Epithelial cell of esophagus (primary cell): Measurements from ENCODE around the gene CLIP3.
A peak's percentile ranks its signal among the peaks of the same experiment; 100 is the strongest.
"Not testable (repeated sequence)": the region's sequence is repeated elsewhere in the genome, so short reads cannot be mapped to it uniquely, and the experiment has no call there.

Experiments used
- DNase-seq: peaks from one replicate; pipeline ENCODE4 v3.0.0; 2010; ENCODE audit warnings: low read depth
- H3K4me3 ChIP-seq: 2 replicates; pipeline ENCODE4 v1.5.1; 2011; ENCODE audit warnings: mild to moderate bottlenecking, low read length, control low read depth
- CTCF ChIP-seq: IDR thresholded peaks from 2 replicates; pipeline ENCODE4 v1.5.1; 2011; ENCODE audit warnings: low read depth, mild to moderate bottlenecking, low read length, control low read depth, inconsistent platforms; ENCODE audit not compliant: insufficient read depth; ENCODE audit errors: missing control alignments

Gene CLIP3

GRCh38 chr19:36032251-36033104 lies at the start of gene CLIP3:
Gene CLIP3, minus strand, starts transcription at chr19:36032873. Its CDS starts 516 bp downstream, at chr19:36032357.
- no peak for DNase-seq
- H3K4me3 ChIP-seq, result peak within 1 kb of the TSS; percentile 21
- no peak for TF ChIP-seq CTCF

GRCh38 chr19:36081894-36082293 lies 49.2 kb upstream of the CLIP3 start:
- DNase-seq, result no peak
- no peak for TF ChIP-seq CTCF
- H3K4me3 ChIP-seq, result no peak overlapping the region

- no peak for TF ChIP-seq CTCF
- no peak overlapping the region for H3K4me3 ChIP-seq
- DNase-seq, result no peak
These were observed 48.7 kb upstream of the CLIP3 start for GRCh38 chr19:36081385-36081784.

GRCh38 chr19:36079389-36079945 lies 46.8 kb upstream of the CLIP3 start:
- no peak for TF ChIP-seq CTCF
- no peak overlapping the region for H3K4me3 ChIP-seq
- DNase-seq, result no peak

GRCh38 chr19:36073121-36073876 lies 40.6 kb upstream of the CLIP3 start:
- DNase-seq, result no peak
- TF ChIP-seq CTCF, result no peak
- no peak overlapping the region for H3K4me3 ChIP-seq

- H3K4me3 ChIP-seq, result no peak overlapping the region
- TF ChIP-seq CTCF, result no peak
- no peak for DNase-seq
These were observed 39.4 kb upstream of the CLIP3 start for GRCh38 chr19:36072081-36072480.

GRCh38 chr19:36068810-36069499 lies 36.3 kb upstream of the CLIP3 start:
- not testable (repeated sequence) for DNase-seq, H3K4me3 ChIP-seq
